G401 (cell line): ENCODE data around the gene ATP8B4. TPM values are rescaled to one million over a fixed set of nuclear protein-coding genes. Genes with fewer than 3 reads are reported as not detected.
"Not testable (repeated sequence)": the region's sequence is repeated elsewhere in the genome, so short reads cannot be mapped to it uniquely, and the experiment has no call there.

Source experiments
- DNase-seq: peaks from one replicate; pipeline ENCODE4 v3.0.0-alpha.2; 2015; ENCODE audit warnings: low spot score
- in situ Hi-C: cut with HindIII; loops from 2 replicates; pipeline ENCODE4 v1.10.0; 2016; ENCODE audit warnings: low sequenced_read_pairs, mixed read lengths
- total RNA-seq: library from RNA; depleted of rRNA; stranded (reverse); fragments of >200 nt; shearing (Covaris generic); gene quantifications from 2 replicates; pipeline ENCODE4 v1.2.3, GENCODE V29; 2014

The ATP8B4 gene
- total RNA-seq, 1 experiment from 2014 or later: 3.5 TPM

- DNase-seq: no peak
- in situ Hi-C loops: no loop called here
These were observed 6.4 kb downstream of the ATP8B4 start for GRCh38 chr15:50112488-50113186.

- no peak for DNase-seq
- in situ Hi-C loops: no loop called here
These were observed 8.7 kb downstream of the ATP8B4 start for GRCh38 chr15:50110285-50110684.

GRCh38 chr15:50109076-50109987 lies 9.7 kb downstream of the ATP8B4 start:
- no peak for DNase-seq
- in situ Hi-C loops: no loop called here

GRCh38 chr15:50108461-50108860 lies 10.6 kb downstream of the ATP8B4 start:
- DNase-seq: no peak
- in situ Hi-C loops: no loop called here

GRCh38 chr15:50107591-50108408 lies 11.2 kb downstream of the ATP8B4 start:
- DNase-seq: no peak

GRCh38 chr15:50107157-50107556 lies 11.9 kb downstream of the ATP8B4 start:
- DNase-seq: no peak
- in situ Hi-C loops: no loop called here

More at GRCh38 chr15:50107591-50108408, 11.2 kb downstream of the ATP8B4 start:
- in situ Hi-C loops: no loop called here

GRCh38 chr15:50106457-50106856 lies 12.6 kb downstream of the ATP8B4 start:
- in situ Hi-C loops: no loop called here
- DNase-seq: no peak

- DNase-seq: no peak
- in situ Hi-C loops: no loop called here
These were observed 18.5 kb downstream of the ATP8B4 start for GRCh38 chr15:50100486-50100885.

GRCh38 chr15:50098545-50098944 lies 20.5 kb downstream of the ATP8B4 start:
- in situ Hi-C loops: no loop called here
- DNase-seq: no peak

GRCh38 chr15:50095938-50096821 lies 22.9 kb downstream of the ATP8B4 start:
- DNase-seq: no peak
- in situ Hi-C loops: no loop called here

- DNase-seq, in situ Hi-C loops: not testable (repeated sequence)
These were observed 29.6 kb downstream of the ATP8B4 start for GRCh38 chr15:50089386-50089785.

- in situ Hi-C loops: no loop called here
- DNase-seq: no peak
These were observed 34.1 kb downstream of the ATP8B4 start for GRCh38 chr15:50084932-50085331.

GRCh38 chr15:50083424-50084025 lies 35.5 kb downstream of the ATP8B4 start:
- in situ Hi-C loops: no loop called here
- DNase-seq: no peak

- DNase-seq: no peak
- in situ Hi-C loops: no loop called here
These were observed 37.0 kb downstream of the ATP8B4 start for GRCh38 chr15:50082066-50082465.

GRCh38 chr15:50077651-50078050 lies 41.4 kb downstream of the ATP8B4 start:
- DNase-seq: no peak
- in situ Hi-C loops: no loop called here

- in situ Hi-C loops: no loop called here
- DNase-seq: no peak
These were observed 41.9 kb downstream of the ATP8B4 start for GRCh38 chr15:50077176-50077575.

GRCh38 chr15:50075319-50075718 lies 43.7 kb downstream of the ATP8B4 start:
- in situ Hi-C loops: no loop called here
- no peak for DNase-seq

GRCh38 chr15:50071551-50072258 lies 47.3 kb downstream of the ATP8B4 start:
- in situ Hi-C loops: no loop called here
- no peak for DNase-seq
